Esophagus muscularis mucosa (tissue), 3 donors: ENCODE measurements around the gene ARIH1.

Experiments
- CTCF ChIP-seq, 3 experiments: fragments of 200-600 bp in 2 of 3; fragments of 450-650 bp in 1 of 3; sonication (generic) in 2 of 3; IDR thresholded peaks; one replicate each; pipeline ENCODE4 v1.5.1; 2017 to 2019; ENCODE audit warnings: antibody characterized with exemption in 3 of 3, mild to moderate bottlenecking in 2 of 3, moderate library complexity in 1 of 3
- POLR2A ChIP-seq: fragments of 450-650 bp; IDR thresholded peaks from one replicate; pipeline ENCODE4 v1.6.1; 2017; ENCODE audit warnings: antibody characterized with exemption, moderate library complexity, mild to moderate bottlenecking, low read depth

DNA sequence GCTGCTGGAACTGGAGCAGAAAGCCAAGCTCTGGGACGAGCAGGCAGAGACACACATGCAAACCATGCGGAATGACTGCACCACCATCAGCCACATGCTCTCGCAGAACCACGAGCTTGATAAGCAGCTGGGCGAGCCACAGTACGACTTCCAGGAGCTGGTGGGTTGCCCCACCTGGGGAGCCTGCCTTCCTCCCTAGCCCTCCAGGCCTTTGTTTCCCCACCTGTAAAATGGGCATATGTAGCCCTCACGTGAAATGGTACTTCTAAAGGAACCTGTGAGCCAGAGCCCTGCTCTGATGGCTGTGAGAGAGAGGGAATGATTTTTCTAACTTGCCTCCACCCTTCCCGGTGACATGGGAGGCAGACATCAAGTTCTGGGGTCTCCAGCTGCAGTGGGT lies 135.7 kb downstream of the ARIH1 start:
- no peak for TF ChIP-seq CTCF (IDR thresholded peaks at IDR 0.05)
- TF ChIP-seq POLR2A = no peak
